DND-41 (cell line): Measurements from ENCODE around the gene PLEKHG3.

Experiments
- CTCF ChIP-seq: IDR thresholded peaks from 2 replicates; pipeline ENCODE4 v1.5.1; 2012; ENCODE audit warnings: borderline replicate concordance, low read length, moderate library complexity, mild to moderate bottlenecking; ENCODE audit not compliant: poor library complexity, severe bottlenecking; ENCODE audit errors: extremely low read depth
- EZH2 ChIP-seq: IDR thresholded peaks from 3 replicates; pipeline ENCODE4 v1.6.1; 2012; ENCODE audit warnings: borderline replicate concordance, low read depth, mild to moderate bottlenecking, moderate library complexity, low read length, inconsistent platforms; ENCODE audit not compliant: severe bottlenecking

GRCh38 chr14:64680013-64680713 lies 24.1 kb upstream of the PLEKHG3 start:
- TF ChIP-seq CTCF, result no peak
- TF ChIP-seq EZH2, result no peak
